Thyroid gland (tissue), 4 donors: ENCODE measurements around the gene GPR156. TPM values are rescaled to one million over a fixed set of nuclear protein-coding genes. Genes with fewer than 3 reads are reported as not detected.
A peak's percentile ranks its signal among the peaks of the same experiment; 100 is the strongest.

ENCODE experiments used
- DNase-seq, 2 donors: peaks; one replicate each; pipeline ENCODE4 v3.0.0-alpha.2; 2019
- H3K27ac ChIP-seq, 3 donors: fragments of 200-600 bp; sonication (generic); 1 replicate in 2 of 3; 2 replicates in 1 of 3; pipeline ENCODE4 v1.5.1; 2016 to 2019; ENCODE audit warnings: mild to moderate bottlenecking in 1 of 3, moderate library complexity in 1 of 3
- H3K27me3 ChIP-seq: fragments of 200-600 bp; sonication (generic); one replicate; pipeline ENCODE4 v1.5.1; 2019
- H3K36me3 ChIP-seq, 2 donors: fragments of 200-600 bp; sonication (generic); one replicate each; pipeline ENCODE4 v1.5.1; 2016 to 2019
- H3K4me1 ChIP-seq, 2 donors: fragments of 200-600 bp; sonication (generic); one replicate each; pipeline ENCODE4 v1.5.1; 2017 to 2019
- H3K4me3 ChIP-seq, 3 donors: fragments of 200-600 bp; sonication (generic); replicated peaks in 1 of 3; 1 replicate in 2 of 3; 2 replicates in 1 of 3; pipeline ENCODE4 v1.5.1; 2016; ENCODE audit warnings: mild to moderate bottlenecking in 1 of 3
- H3K9me3 ChIP-seq: fragments of 200-600 bp; sonication (generic); one replicate; pipeline ENCODE4 v1.5.1; 2017
- CTCF ChIP-seq, 6 experiments: fragments of 200-600 bp in 3 of 6; fragments of 450-650 bp in 3 of 6; sonication (generic) in 3 of 6; IDR thresholded peaks; one replicate each; pipeline ENCODE4 v1.5.1; 2016 to 2019; ENCODE audit warnings: antibody characterized with exemption in 6 of 6, mild to moderate bottlenecking in 2 of 6, inconsistent platforms in 1 of 6, moderate library complexity in 1 of 6
- POLR2A ChIP-seq, 2 donors: fragments of 450-650 bp; IDR thresholded peaks; one replicate each; pipeline ENCODE4 v1.6.1; 2017; ENCODE audit warnings: antibody characterized with exemption in 2 of 2, mild to moderate bottlenecking in 2 of 2, moderate library complexity in 1 of 2
- WGBS, 2 donors: methylation state at CpG; one replicate each; pipeline ENCODE4 v1.1.5; 2017; 5-methylcytosine and 5-hydroxymethylcytosine counted together
- intact Hi-C: fragments of 100-400 bp; cut with DNase I; formaldehyde crosslinking; loops from one replicate; pipeline ENCODE4 v1.15.1; 2023
- total RNA-seq, 4 donors: library from RNA; depleted of rRNA; stranded (reverse); fragments of >200 nt; gene quantifications; one replicate each; pipeline ENCODE4 v1.2.3, GENCODE V29; 2016

GPR156 gene
- total RNA-seq, 4 donors from 2014 or later = not detected

GRCh38 chr3:120148187-120148949, 136.7 kb downstream of the GPR156 start:
- no peaks in the 10 kb centered on the region for H3K9me3 ChIP-seq
- no peak overlapping the region for H3K4me3 ChIP-seq
- WGBS, 2 donors = 89 to 96% methylated on average over 3 of the region's 3 CpGs
- no peaks in the 10 kb centered on the region for H3K4me1 ChIP-seq
- no peaks in the 10 kb centered on the region for H3K27me3 ChIP-seq
- intact Hi-C loops = no loop called here
- H3K27ac ChIP-seq = no peak overlapping the region
- H3K36me3 ChIP-seq = no peaks in the 10 kb centered on the region
- TF ChIP-seq CTCF (IDR thresholded peaks at IDR 0.05) (no peak), POLR2A (IDR thresholded peaks at IDR 0.05) (no peak)
- no peak for DNase-seq

- H3K36me3 ChIP-seq = no peaks in the 10 kb centered on the region
- no peaks in the 10 kb centered on the region for H3K9me3 ChIP-seq
- H3K4me1 ChIP-seq = no peaks in the 10 kb centered on the region
- no peak overlapping the region for H3K4me3 ChIP-seq
- no peak for DNase-seq
- intact Hi-C loops = no loop called here
- no peak for TF ChIP-seq POLR2A (IDR thresholded peaks at IDR 0.05)
- TF ChIP-seq CTCF (IDR thresholded peaks at IDR 0.05) = no peak
- 63 to 68% methylated on average over 6 of the region's 6 CpGs for WGBS, 2 donors
- no peak overlapping the region for H3K27ac ChIP-seq
- H3K27me3 ChIP-seq = no peaks in the 10 kb centered on the region
These were observed 137.8 kb downstream of the GPR156 start for GRCh38 chr3:120147072-120147871.

GRCh38 chr3:120145542-120146285, 139.3 kb downstream of the GPR156 start:
- H3K4me3 ChIP-seq = no peak overlapping the region
- intact Hi-C loops = no loop called here
- TF ChIP-seq CTCF (IDR thresholded peaks at IDR 0.05) (no peak), POLR2A (IDR thresholded peaks at IDR 0.05) (no peak)
- H3K27ac ChIP-seq = no peak overlapping the region
- no peaks in the 10 kb centered on the region for H3K9me3 ChIP-seq
- H3K36me3 ChIP-seq = no peaks in the 10 kb centered on the region
- H3K27me3 ChIP-seq = no peaks in the 10 kb centered on the region
- H3K4me1 ChIP-seq = no peaks in the 10 kb centered on the region
- DNase-seq = no peak
- whole genome bisulfite sequencing, 2 donors = 79 to 84% methylated on average over 3 of the region's 3 CpGs

GRCh38 chr3:120144267-120144666, 140.8 kb downstream of the GPR156 start:
- intact Hi-C loops = no loop called here
- WGBS, 2 donors = 29 to 40% methylated on average over 4 of the region's 4 CpGs
- H3K4me3 ChIP-seq = no peak overlapping the region
- no peaks in the 10 kb centered on the region for H3K36me3 ChIP-seq
- no peaks in the 10 kb centered on the region for H3K9me3 ChIP-seq
- DNase-seq = peak; percentile 57 to 72
- H3K4me1 ChIP-seq = no peaks in the 10 kb centered on the region
- TF ChIP-seq POLR2A (IDR thresholded peaks at IDR 0.05) (no peak), CTCF (IDR thresholded peaks at IDR 0.05) (peak in 3 of 6 experiments; percentile 26 to 51 (median 39))
- H3K27ac ChIP-seq = no peak overlapping the region
- no peaks in the 10 kb centered on the region for H3K27me3 ChIP-seq
